OCI-LY7 (cell line): ENCODE measurements around the gene AGRN. TPM values are rescaled to one million over a fixed set of nuclear protein-coding genes. Genes with fewer than 3 reads are reported as not detected.

Source experiments
- BruUV-seq: library from RNA; stranded (reverse); fragments of 400-500 nt; replicated peaks from 2 replicates; lab custom pipeline; 2021; lab: Mats Ljungman, UMichigan
- CTCF ChIA-PET: fragments of 300-600 bp; sonication (Branson Sonifier 250); formaldehyde crosslinking; loops from one replicate; lab custom pipeline; 2022; ENCODE audit warnings: antibody characterized with exemption; ENCODE audit not compliant: unreplicated experiment; lab: Charles Lee
- POLR2A ChIA-PET: fragments of 300-600 bp; sonication (Branson Sonifier 250); formaldehyde crosslinking; loops from one replicate; lab custom pipeline; 2022; ENCODE audit warnings: antibody characterized with exemption; lab: Charles Lee
- DNase-seq: peaks from one replicate; pipeline ENCODE4 v3.0.0-alpha.2; 2015; ENCODE audit warnings: low spot score
- H2AFZ ChIP-seq: fragments of 200-600 bp; sonication (generic), shearing (Covaris generic); 2 replicates; pipeline ENCODE4 v1.6.1; 2014; ENCODE audit warnings: mild to moderate bottlenecking, antibody characterized with exemption, low read length, moderate library complexity
- H3K27ac ChIP-seq: fragments of 200-600 bp; sonication (generic); 2 replicates; pipeline ENCODE4 v1.5.1; 2014; ENCODE audit warnings: mixed run types, low read depth, mild to moderate bottlenecking, moderate library complexity, low read length, inconsistent platforms; ENCODE audit not compliant: poor library complexity, severe bottlenecking
- H3K36me3 ChIP-seq: fragments of 200-600 bp; sonication (generic); 2 replicates; pipeline ENCODE4 v1.6.1; 2014; ENCODE audit warnings: mild to moderate bottlenecking, antibody characterized with exemption, low read length, moderate library complexity, mixed read lengths; ENCODE audit not compliant: insufficient read depth
- H3K4me1 ChIP-seq: fragments of 200-600 bp; sonication (generic); 2 replicates; pipeline ENCODE4 v1.5.1; 2014; ENCODE audit warnings: mild to moderate bottlenecking, low read length; ENCODE audit not compliant: insufficient read depth, poor library complexity, severe bottlenecking
- H3K4me2 ChIP-seq: fragments of 200-600 bp; sonication (generic); 2 replicates; pipeline ENCODE4 v1.6.1; 2014; ENCODE audit warnings: mild to moderate bottlenecking, low read length
- H3K4me3 ChIP-seq: fragments of 200-600 bp; sonication (generic); 2 replicates; pipeline ENCODE4 v1.5.1; 2014; ENCODE audit warnings: mild to moderate bottlenecking, low read depth, low read length; ENCODE audit not compliant: poor library complexity, severe bottlenecking
- H3K79me2 ChIP-seq: fragments of 200-600 bp; sonication (generic); 2 replicates; pipeline ENCODE4 v1.6.1; 2016; ENCODE audit warnings: low read depth, mild to moderate bottlenecking, low read length, moderate library complexity, mixed read lengths; ENCODE audit not compliant: insufficient read depth
- H3K9me2 ChIP-seq: fragments of 200-600 bp; sonication (generic); 2 replicates; pipeline ENCODE4 v1.6.1; 2016; ENCODE audit warnings: mild to moderate bottlenecking, low read length, mixed read lengths; ENCODE audit not compliant: insufficient read depth
- H3K9me3 ChIP-seq: fragments of 200-600 bp; sonication (generic); 2 replicates; pipeline ENCODE4 v1.6.1; 2014; ENCODE audit warnings: mild to moderate bottlenecking, mixed run types, low read length, mixed read lengths
- H4K20me1 ChIP-seq: fragments of 200-600 bp; sonication (generic); 2 replicates; pipeline ENCODE4 v1.6.1; 2014; ENCODE audit warnings: mild to moderate bottlenecking, antibody characterized with exemption, low read length, moderate library complexity, mixed read lengths; ENCODE audit not compliant: insufficient read depth
- CTCF ChIP-seq: fragments of 200-600 bp; sonication (generic); conservative IDR thresholded peaks from 2 replicates; pipeline ENCODE4 v1.5.1; 2014; ENCODE audit warnings: mild to moderate bottlenecking, antibody characterized with exemption, low read length, moderate library complexity, mixed read lengths
- EZH2phosphoT487 ChIP-seq: fragments of 200-600 bp; sonication (generic); IDR thresholded peaks from 2 replicates; pipeline ENCODE4 v1.6.1; 2018; ENCODE audit warnings: low read depth, borderline replicate concordance, mild to moderate bottlenecking, mixed run types, antibody characterized with exemption, low read length, moderate library complexity, mixed read lengths
- intact Hi-C: fragments of 100-400 bp; cut with micrococcal nuclease; formaldehyde crosslinking; loops from one replicate; pipeline ENCODE4 v1.10.0; 2022; ENCODE audit not compliant: unreplicated experiment
- total RNA-seq, 2 experiments: library from RNA; depleted of rRNA in 1 of 2; stranded (reverse); fragments of >200 nt in 1 of 2; shearing (Covaris generic) in 1 of 2; gene quantifications; 2 replicates each; pipeline ENCODE4 v1.2.3, GENCODE V29; 2014 to 2022

AGRN gene
- total RNA-seq, 2 experiments from 2014 or later, result 2.7 to 9.1 TPM

- no peaks in the 10 kb centered on the region for H3K36me3 ChIP-seq
- no peak overlapping the region for H2AFZ ChIP-seq
- peaks cover 6% of the 10 kb centered on the region for H3K4me1 ChIP-seq
- intact Hi-C loops, result no loop called here
- no peak for DNase-seq
- H3K4me2 ChIP-seq, result no peak overlapping the region
- TF ChIP-seq EZH2phosphoT487 (no peak), CTCF (no peak)
- BruUV-seq, result no TSS peak
- H3K27ac ChIP-seq, result no peak overlapping the region
- H3K4me3 ChIP-seq, result no peak overlapping the region
- ChIA-PET POLR2A (no interaction called here), CTCF (no interaction called here)
- H4K20me1 ChIP-seq, result no peaks in the 10 kb centered on the region
- H3K79me2 ChIP-seq, result no peaks in the 10 kb centered on the region
- no peaks in the 10 kb centered on the region for H3K9me3 ChIP-seq
- H3K9me2 ChIP-seq, result no peaks in the 10 kb centered on the region
These were observed 71.6 kb downstream of the AGRN start for GRCh38 chr1:1091344-1092148.

DNA sequence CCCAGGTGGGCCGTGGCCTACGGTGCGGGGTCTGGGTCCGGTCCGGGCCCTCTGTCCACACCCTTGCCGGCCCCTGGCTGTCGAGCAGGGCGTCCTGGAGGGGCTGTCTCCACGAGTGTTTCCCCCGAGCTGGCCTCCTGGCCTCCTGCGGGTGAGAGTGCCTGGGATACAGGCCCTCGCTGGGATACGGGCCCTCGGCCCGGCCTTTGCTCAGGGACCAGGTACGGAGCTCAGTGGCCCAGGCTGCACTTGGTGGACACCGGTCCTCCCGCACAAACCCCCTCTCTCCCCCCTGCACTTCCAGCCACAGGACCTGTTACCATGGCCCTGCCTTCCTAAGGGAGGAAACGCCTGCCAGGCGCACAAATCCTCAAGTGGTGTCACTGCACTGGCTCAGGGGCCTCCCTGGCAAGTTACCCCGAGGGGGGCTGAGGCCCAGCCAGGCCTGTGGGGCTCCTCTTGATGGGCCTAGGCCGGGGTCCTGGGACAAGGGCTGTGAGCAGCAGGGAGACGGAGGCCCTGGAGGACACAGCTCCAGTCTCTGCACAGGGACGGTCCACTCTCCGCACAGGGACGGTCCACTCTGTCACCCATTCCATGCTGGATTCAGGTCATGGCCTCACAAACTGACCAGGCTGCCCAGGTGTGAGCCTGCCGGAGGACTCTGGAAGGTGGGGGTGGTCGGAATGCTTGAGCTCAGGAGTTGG, 72.4 kb downstream of the AGRN start:
- H2AFZ ChIP-seq, result no peak overlapping the region
- H4K20me1 ChIP-seq, result no peaks in the 10 kb centered on the region
- CTCF ChIA-PET, result no interaction called here
- H3K9me2 ChIP-seq, result no peaks in the 10 kb centered on the region
- BruUV-seq, result no TSS peak
- H3K36me3 ChIP-seq, result no peaks in the 10 kb centered on the region
- peaks cover 6% of the 10 kb centered on the region for H3K4me1 ChIP-seq
- no peaks in the 10 kb centered on the region for H3K9me3 ChIP-seq
- POLR2A ChIA-PET, result no interaction called here
- H3K27ac ChIP-seq, result no peak overlapping the region
- DNase-seq, result no peak
- no peak overlapping the region for H3K4me2 ChIP-seq
- TF ChIP-seq EZH2phosphoT487 (no peak), CTCF (no peak)
- H3K79me2 ChIP-seq, result no peaks in the 10 kb centered on the region
- intact Hi-C loops, result no loop called here
- no peak overlapping the region for H3K4me3 ChIP-seq
